SK-N-SH treated with all-trans-retinoic acid at 6 μM for 48 hours (cell line): Measurements from ENCODE around the gene SLC9B1.

ENCODE experiments used
- OSR1 ChIP-seq: fragments of 250-450 bp; sonication (Bioruptor Pico); IDR thresholded peaks from 2 replicates; pipeline ENCODE4 v1.8.0; 2022; ENCODE audit warnings: moderate library complexity, mild to moderate bottlenecking, inconsistent platforms
- PATZ1 ChIP-seq: fragments of 250-450 bp; sonication (Bioruptor Pico); IDR thresholded peaks from 2 replicates; pipeline ENCODE4 v1.8.0; 2020; ENCODE audit warnings: mild to moderate bottlenecking, moderate library complexity, borderline replicate concordance

DNA sequence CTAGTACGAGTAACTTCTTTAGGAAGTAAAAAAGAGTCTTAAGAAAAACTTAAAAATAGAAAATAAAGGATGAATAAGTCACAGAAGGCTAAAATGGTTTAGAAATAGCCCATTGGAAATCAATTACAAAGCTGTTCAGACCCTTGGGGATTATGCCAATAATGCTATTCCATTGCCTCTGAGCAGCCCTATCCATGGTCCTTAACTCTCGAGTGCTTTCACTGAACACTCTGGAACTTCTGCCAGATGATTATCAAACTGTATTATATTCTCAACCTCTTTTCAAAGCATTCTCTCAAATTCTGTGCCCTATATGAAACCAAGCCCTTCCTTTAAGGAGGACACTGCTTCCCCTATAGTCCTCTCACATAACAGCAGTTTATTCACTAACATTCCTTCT lies 17.0 kb downstream of the SLC9B1 start:
- TF ChIP-seq PATZ1 (CRISPR knock-in tag) (no peak), OSR1 (no peak)
